Adipose tissue (tissue), 3 donors: Measurements from ENCODE around the gene CBFA2T3. TPM values are rescaled to one million over a fixed set of nuclear protein-coding genes. Genes with fewer than 3 reads are reported as not detected.

Experiments
- H3K27ac ChIP-seq: one replicate; pipeline ENCODE4 v1.5.1; 2013; ENCODE audit warnings: low read depth, low read length
- WGBS, 3 donors: extraction: QIAGEN DNeasy Blood & Tissue Kit; methylation state at CpG; one replicate each; pipeline ENCODE4 v1.1.7; 2013; 5-methylcytosine and 5-hydroxymethylcytosine counted together
- polyA plus RNA-seq, 3 donors: library from polyadenylated mRNA; stranded (reverse); fragments of 200-250 nt; gene quantifications; one replicate each; pipeline ENCODE4 v1.2.3, GENCODE V29; 2013
- donor health status: healthy with polysubstance abuse.
- donor health status: Bipolar disorder and iron deficiency.
- donor health status: healthy.

CBFA2T3 gene
- polyA plus RNA-seq, 3 donors: 7.7 to 19.6 (median 10.7) TPM

GRCh38 chr16:88834670-88835069, 142.3 kb downstream of the CBFA2T3 start:
- no peak overlapping the region for H3K27ac ChIP-seq
- 90 to 96% (median 95%) methylated on average over 10 to 13 of the region's 13 CpGs for WGBS, 3 donors

GRCh38 chr16:88833086-88833485, 143.9 kb downstream of the CBFA2T3 start:
- WGBS, 3 donors: 96 to 97% (median 96%) methylated on average over 13 of the region's 13 CpGs
- H3K27ac ChIP-seq: no peak overlapping the region

GRCh38 chr16:88831838-88832237, 145.2 kb downstream of the CBFA2T3 start:
- H3K27ac ChIP-seq: no peak overlapping the region
- WGBS, 3 donors: 66 to 87% (median 81%) methylated on average over 11 to 13 of the region's 13 CpGs

GRCh38 chr16:88830783-88831182, 146.2 kb downstream of the CBFA2T3 start:
- no peak overlapping the region for H3K27ac ChIP-seq
- WGBS, 3 donors: 88 to 91% (median 90%) methylated on average over 14 of the region's 14 CpGs

GRCh38 chr16:88830258-88830657, 146.7 kb downstream of the CBFA2T3 start:
- WGBS, 3 donors: 74 to 81% (median 76%) methylated on average over 11 of the region's 11 CpGs
- no peak overlapping the region for H3K27ac ChIP-seq

- no peak overlapping the region for H3K27ac ChIP-seq
- 85 to 92% (median 90%) methylated on average over 22 to 24 of the region's 24 CpGs for WGBS, 3 donors
These were observed 148.3 kb downstream of the CBFA2T3 start for GRCh38 chr16:88828711-88829110.

- 92 to 95% (median 93%) methylated on average over 21 of the region's 21 CpGs for WGBS, 3 donors
- H3K27ac ChIP-seq: no peak overlapping the region
These were observed 149.3 kb downstream of the CBFA2T3 start for GRCh38 chr16:88827727-88828126.

GRCh38 chr16:88826070-88826840, 150.8 kb downstream of the CBFA2T3 start:
- WGBS, 3 donors: 92 to 96% (median 96%) methylated on average over 16 to 26 of the region's 26 CpGs
- no peak overlapping the region for H3K27ac ChIP-seq

GRCh38 chr16:88825146-88825545, 151.9 kb downstream of the CBFA2T3 start:
- WGBS, 3 donors: 85 to 99% (median 98%) methylated on average over 11 to 12 of the region's 12 CpGs
- H3K27ac ChIP-seq: no peak overlapping the region

Other genes starting within 250 kb of the CBFA2T3 start
- 100 to 1,000 TPM in 2 of 3 donors, 10 to 100 TPM in 1; 61.0 to 436 (median 237) TPM for gene PIEZO1, start 192.0 kb downstream of the CBFA2T3 start, polyA plus RNA-seq
- gene CDT1, start 173.4 kb downstream of the CBFA2T3 start, polyA plus RNA-seq: 1 to 10 TPM in 1 of 3 donors, under 1 TPM in 2; 0.33 to 2.6 (median 0.60) TPM
- 100 to 1,000 TPM; 162 to 256 (median 227) TPM for gene APRT, start 165.3 kb downstream of the CBFA2T3 start, polyA plus RNA-seq
- gene GALNS, start 120.3 kb downstream of the CBFA2T3 start, polyA plus RNA-seq: 10 to 100 TPM in 2 of 3 donors, 1 to 10 TPM in 1; 6.3 to 23.8 (median 18.9) TPM
- gene TRAPPC2L, start 120.1 kb downstream of the CBFA2T3 start, polyA plus RNA-seq: 10 to 100 TPM; 25.4 to 56.8 (median 47.6) TPM
- gene PABPN1L, start 110.5 kb downstream of the CBFA2T3 start, polyA plus RNA-seq: under 1 TPM in 2 of 3 donors, not detected in 1; 0.07 to 0.09 TPM
- gene ACSF3, start 116.6 kb upstream of the CBFA2T3 start, polyA plus RNA-seq: 10 to 100 TPM; 15.3 to 24.3 (median 18.0) TPM
- under 1 TPM in 1 of 3 donors, not detected in 2; 0.09 TPM for gene CDH15, start 194.5 kb upstream of the CBFA2T3 start, polyA plus RNA-seq
- 1 to 10 TPM in 1 of 3 donors, under 1 TPM in 1, not detected in 1; 0.59 to 1.1 TPM for gene SLC22A31, start 223.3 kb upstream of the CBFA2T3 start, polyA plus RNA-seq
- gene ZNF778, start 240.5 kb upstream of the CBFA2T3 start, polyA plus RNA-seq: 1 to 10 TPM; 1.1 to 3.8 (median 3.1) TPM